ENCODE measurements around the gene ICE2.

The ICE2 gene

GRCh38 chr15:60507596-60508424 is 28.9 kb upstream of the ICE2 start:
- FAIRE-seq, result peak; percentile 86
- peak; percentile 72 for DNase-seq (ENCODE audit: low spot score)

GRCh38 chr15:60496853-60497252 is 17.9 kb upstream of the ICE2 start:
- no peak for FAIRE-seq

GRCh38 chr15:60494108-60494507 is 15.2 kb upstream of the ICE2 start:
- DNase-seq (ENCODE audit: low spot score) (no peak), FAIRE-seq (no peak)

More at GRCh38 chr15:60496853-60497252, 17.9 kb upstream of the ICE2 start:
- DNase-seq (ENCODE audit: low spot score), result no peak

- DNase-seq (ENCODE audit: low spot score), result no peak
- FAIRE-seq, result no peak
Observed at GRCh38 chr15:60493166-60493565, 14.2 kb upstream of the ICE2 start.

GRCh38 chr15:60486742-60487141 is 7.8 kb upstream of the ICE2 start:
- no peak for FAIRE-seq
- DNase-seq (ENCODE audit: low spot score), result no peak

GRCh38 chr15:60485365-60486055 is 6.6 kb upstream of the ICE2 start:
- DNase-seq (ENCODE audit: low spot score) (no peak), FAIRE-seq (no peak)

- DNase-seq (ENCODE audit: low spot score) (no peak), FAIRE-seq (no peak)
Observed at GRCh38 chr15:60483042-60483441, 4.1 kb upstream of the ICE2 start.

- no peak for FAIRE-seq
- DNase-seq (ENCODE audit: low spot score), result no peak
Observed at GRCh38 chr15:60480888-60481287, 1.9 kb upstream of the ICE2 start.

GRCh38 chr15:60480149-60480548 is 1.2 kb upstream of the ICE2 start:
- FAIRE-seq (no peak), DNase-seq (ENCODE audit: low spot score) (no peak)

GRCh38 chr15:60479361-60480110 is 594 bp upstream of the ICE2 start:
- DNase-seq (ENCODE audit: low spot score) (no peak), FAIRE-seq (no peak)

GRCh38 chr15:60477916-60478565 is 901 bp downstream of the ICE2 start:
- DNase-seq (ENCODE audit: low spot score) (peak; percentile 22), FAIRE-seq (peak; percentile 55)

GRCh38 chr15:60477164-60477563 is 1.8 kb downstream of the ICE2 start:
- no peak for FAIRE-seq
- DNase-seq (ENCODE audit: low spot score), result no peak

- FAIRE-seq (no peak), DNase-seq (ENCODE audit: low spot score) (no peak)
Observed at GRCh38 chr15:60476713-60477112, 2.2 kb downstream of the ICE2 start.

GRCh38 chr15:60473135-60473534 is 5.8 kb downstream of the ICE2 start:
- FAIRE-seq (no peak), DNase-seq (ENCODE audit: low spot score) (no peak)

- FAIRE-seq (peak; percentile 17), DNase-seq (ENCODE audit: low spot score) (no peak)
Observed at GRCh38 chr15:60471314-60471713, 7.6 kb downstream of the ICE2 start.

- DNase-seq (ENCODE audit: low spot score) (no peak), FAIRE-seq (no peak)
Observed at GRCh38 chr15:60469893-60470641, 8.9 kb downstream of the ICE2 start.

- DNase-seq (ENCODE audit: low spot score) (peak; percentile 36), FAIRE-seq (no peak)
Observed at GRCh38 chr15:60464836-60465630, 13.9 kb downstream of the ICE2 start.

GRCh38 chr15:60462027-60462426 is 16.9 kb downstream of the ICE2 start:
- FAIRE-seq (no peak), DNase-seq (ENCODE audit: low spot score) (no peak)

GRCh38 chr15:60460931-60461330 is 18.0 kb downstream of the ICE2 start:
- FAIRE-seq, result no peak
- DNase-seq (ENCODE audit: low spot score), result no peak

- FAIRE-seq (no peak), DNase-seq (ENCODE audit: low spot score) (no peak)
Observed at GRCh38 chr15:60458721-60459120, 20.2 kb downstream of the ICE2 start.

All from urothelium cell line (cell line).